ENCODE data around the gene CLRN2. TPM values are rescaled to one million over a fixed set of nuclear protein-coding genes. Genes with fewer than 3 reads are reported as not detected.
A peak's percentile ranks its signal among the peaks of the same experiment; 100 is the strongest.

Gene CLRN2
- total and polyA plus RNA-seq, 9 of the 15 experiments (the other 6 are each of a cell fraction or from before 2014, with no cell fraction given): not detected

GRCh38 chr4:17511950-17512795 lies 2.8 kb upstream of the CLRN2 start, which contains the start of gene QDPR (continued):
- no peak; the same call in none of the 2 replicates for TF ChIP-seq EP400 (IDR thresholded peaks at IDR 0.05)
- no peak for TF ChIP-seq PML (IDR thresholded peaks at IDR 0.05; ENCODE audit: low read length)
- TF ChIP-seq CC2D1A (IDR thresholded peaks at IDR 0.05): no peak
- no peak for TF ChIP-seq ZNF280A (IDR thresholded peaks at IDR 0.05; ENCODE audit: low read depth, partially characterized antibody)
- TF ChIP-seq ZNF282 (CRISPR knock-in tag; IDR thresholded peaks at IDR 0.05): 0 out of 2 replicates have a peak, but pooled peaks have one; percentile 41
- no peak for TF ChIP-seq DPF2 (IDR thresholded peaks at IDR 0.05)
- TF ChIP-seq GATA2 (CRISPR knock-in tag; IDR thresholded peaks at IDR 0.05): no peak
- no peak for TF ChIP-seq CSDE1 (IDR thresholded peaks at IDR 0.05)
- no peak for TF ChIP-seq TGIF2 (CRISPR knock-in tag; IDR thresholded peaks at IDR 0.05)
- TF ChIP-seq PCBP1 (IDR thresholded peaks at IDR 0.05; ENCODE audit: low read depth, low read length, poor library complexity, severe bottlenecking): no peak
- TF ChIP-seq FOS (IDR thresholded peaks at IDR 0.05; ENCODE audit: extremely low read depth, insufficient read length): no peak
- no peak for TF ChIP-seq DEAF1 (CRISPR knock-in tag; IDR thresholded peaks at IDR 0.05)
- no peak for TF ChIP-seq SMAD2 (IDR thresholded peaks at IDR 0.05; ENCODE audit: low read depth, low read length)
- TF ChIP-seq HNRNPL (IDR thresholded peaks at IDR 0.05; ENCODE audit: low read depth, low read length): peak; percentile 81; the same call in 1 of the 2 replicates
- no peak for TF ChIP-seq TAF7 (tag; IDR thresholded peaks at IDR 0.05)
- no peak for TF ChIP-seq CREB1 (IDR thresholded peaks at IDR 0.05)
- TF ChIP-seq CREB1 (CRISPR knock-in tag; IDR thresholded peaks at IDR 0.05): no peak
- TF ChIP-seq ZNF561 (CRISPR knock-in tag; conservative IDR thresholded peaks at IDR 0.05): no peak
- no peak for TF ChIP-seq GTF2F1 (IDR thresholded peaks at IDR 0.05; ENCODE audit: low read depth, low read length)
- no peak for TF ChIP-seq TCFL5 (CRISPR knock-in tag; conservative IDR thresholded peaks at IDR 0.05)
- peak; percentile 42; the same call in 1 of the 2 replicates for TF ChIP-seq SIN3B (IDR thresholded peaks at IDR 0.05; ENCODE audit: low read depth)
- TF ChIP-seq NCOA6 (IDR thresholded peaks at IDR 0.05): no peak
- TF ChIP-seq ZNF696 (CRISPR knock-in tag; conservative IDR thresholded peaks at IDR 0.05): no peak
- TF ChIP-seq NBN (IDR thresholded peaks at IDR 0.05; ENCODE audit: low read depth): no peak
- TF ChIP-seq ZBTB8A (IDR thresholded peaks at IDR 0.05; ENCODE audit: partially characterized antibody): no peak
- TF ChIP-seq HNRNPK (IDR thresholded peaks at IDR 0.05; ENCODE audit: low read depth, low read length, poor library complexity, severe bottlenecking): no peak
- no peak for TF ChIP-seq BDP1 (IDR thresholded peaks at IDR 0.05; ENCODE audit: insufficient read depth, insufficient read length)
- peak; percentile 50; the same call in 1 of the 2 replicates for TF ChIP-seq ZNF24 (IDR thresholded peaks at IDR 0.05)
- TF ChIP-seq ZNF695 (CRISPR knock-in tag; IDR thresholded peaks at IDR 0.05): no peak
- TF ChIP-seq NFXL1 (CRISPR knock-in tag; IDR thresholded peaks at IDR 0.05): no peak

Measured in K562 (cell line).